GM21786 (cell line): ENCODE results near the gene SLC24A3.

ENCODE experiments used
- ATAC-seq: cut with Tn5 transposase; IDR thresholded peaks from one replicate; pipeline ENCODE4 v1.9.1; 2021; ENCODE audit not compliant: unreplicated experiment

The SLC24A3 gene

DNA sequence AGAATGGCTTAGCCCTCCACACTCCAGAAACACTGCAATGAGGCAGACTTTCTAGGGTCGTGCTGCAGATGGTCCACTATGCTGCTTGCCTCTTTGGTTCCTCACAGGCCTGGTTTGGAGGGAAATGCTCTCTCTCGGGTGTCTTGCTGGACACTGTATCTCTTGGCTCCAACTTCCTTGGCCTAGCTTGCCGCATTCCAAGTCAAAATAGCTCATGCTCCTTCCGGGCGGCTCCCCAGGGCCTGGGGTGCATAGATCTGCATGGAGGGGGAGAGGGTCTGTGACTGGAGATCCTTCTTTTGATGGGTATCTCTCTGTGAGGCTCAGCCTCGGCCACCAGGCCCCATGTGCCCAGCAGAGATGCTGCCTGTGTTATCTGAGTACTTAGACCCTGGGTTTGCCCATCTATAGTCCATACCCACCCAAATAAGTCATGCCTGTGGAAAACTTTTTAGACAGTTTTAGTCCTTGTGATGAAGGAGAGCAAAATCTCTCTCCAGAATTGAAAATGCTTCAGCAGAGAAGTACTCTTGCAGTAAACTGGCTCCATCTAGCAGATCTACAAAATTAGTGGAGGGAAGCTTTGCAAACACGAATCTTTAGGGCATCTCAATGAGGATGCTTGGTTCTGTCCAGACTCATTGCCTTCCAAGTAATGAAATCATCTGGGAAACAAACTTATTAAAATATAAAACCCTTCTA, 281.5 kb downstream of the SLC24A3 start:
- ATAC-seq, result no peak

DNA sequence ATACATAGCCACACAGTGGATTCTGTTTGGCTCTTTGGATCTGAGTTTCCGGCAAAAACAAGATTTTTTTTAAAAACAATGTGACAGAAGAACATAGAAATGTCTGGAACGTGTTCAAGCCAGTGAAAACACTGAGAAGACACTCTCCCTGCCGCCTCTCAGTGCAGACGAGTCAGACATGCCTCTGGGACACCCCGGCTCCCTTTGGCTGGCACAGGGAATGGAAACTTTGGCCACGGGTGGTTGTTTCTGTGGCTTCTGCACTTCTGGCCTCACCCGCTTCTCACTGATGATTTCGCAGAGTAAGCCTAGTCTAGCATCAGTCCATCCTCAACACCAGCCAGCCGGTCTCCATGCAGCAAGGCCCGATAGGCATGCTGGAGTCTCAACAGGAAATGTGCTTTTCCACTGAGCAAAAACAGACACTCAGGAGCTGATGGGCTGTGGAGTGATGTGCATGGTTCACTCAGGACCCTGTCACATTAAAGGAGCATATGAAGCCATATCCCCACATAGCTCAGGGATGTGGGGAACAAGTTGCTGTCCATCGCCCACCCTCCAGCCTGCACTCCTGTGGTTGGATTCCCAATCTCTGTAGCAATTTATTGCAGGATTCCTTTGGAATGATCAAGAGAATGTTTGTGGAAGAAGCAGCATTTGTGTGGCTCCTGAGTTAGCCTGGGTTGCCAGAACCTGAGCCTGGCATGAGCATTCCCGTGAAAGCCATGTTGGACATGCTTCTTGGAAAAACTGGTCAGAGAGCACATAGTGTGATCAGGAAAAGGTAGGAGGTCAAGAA, 283.7 kb downstream of the SLC24A3 start:
- no peak for ATAC-seq

DNA sequence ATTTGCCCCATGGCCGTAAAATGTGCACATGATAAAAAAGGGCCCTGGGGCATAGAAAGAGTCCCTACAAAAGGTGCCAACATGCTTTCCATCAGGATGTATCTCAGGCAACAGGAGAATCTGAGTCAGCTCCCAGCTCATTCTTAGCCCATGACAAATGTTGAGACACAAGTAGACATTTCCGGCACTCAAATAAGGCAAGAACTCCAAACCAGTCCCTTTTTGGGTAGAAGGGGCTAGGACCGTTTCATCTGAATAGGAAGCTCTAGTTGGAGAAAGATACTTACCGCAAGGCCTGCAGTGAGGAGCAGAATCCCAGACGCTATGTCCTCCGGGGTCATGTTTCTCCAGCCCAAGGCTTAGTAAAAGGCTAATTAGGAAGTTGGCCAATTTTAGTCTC, 284.6 kb downstream of the SLC24A3 start:
- ATAC-seq, result no peak

DNA sequence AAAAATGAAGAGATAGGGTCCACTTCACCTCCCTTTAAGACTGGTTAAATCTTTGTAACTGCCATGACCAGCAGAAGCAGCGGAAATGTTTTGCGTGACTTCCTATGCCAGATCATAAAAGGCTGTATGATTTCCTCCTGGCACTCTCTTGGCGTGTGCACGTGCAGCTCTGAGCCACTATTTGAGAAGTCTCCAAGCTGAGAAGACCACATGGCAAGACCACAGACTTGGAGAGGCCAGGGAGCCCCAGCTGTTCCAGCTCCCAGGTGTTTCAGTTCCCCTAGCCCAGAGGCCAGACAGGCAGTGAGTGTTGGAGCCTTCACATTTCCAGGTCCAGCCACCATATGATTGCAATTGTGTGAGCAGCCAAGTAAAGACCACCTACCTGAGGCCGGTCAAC, 286.3 kb downstream of the SLC24A3 start:
- ATAC-seq, result no peak

DNA sequence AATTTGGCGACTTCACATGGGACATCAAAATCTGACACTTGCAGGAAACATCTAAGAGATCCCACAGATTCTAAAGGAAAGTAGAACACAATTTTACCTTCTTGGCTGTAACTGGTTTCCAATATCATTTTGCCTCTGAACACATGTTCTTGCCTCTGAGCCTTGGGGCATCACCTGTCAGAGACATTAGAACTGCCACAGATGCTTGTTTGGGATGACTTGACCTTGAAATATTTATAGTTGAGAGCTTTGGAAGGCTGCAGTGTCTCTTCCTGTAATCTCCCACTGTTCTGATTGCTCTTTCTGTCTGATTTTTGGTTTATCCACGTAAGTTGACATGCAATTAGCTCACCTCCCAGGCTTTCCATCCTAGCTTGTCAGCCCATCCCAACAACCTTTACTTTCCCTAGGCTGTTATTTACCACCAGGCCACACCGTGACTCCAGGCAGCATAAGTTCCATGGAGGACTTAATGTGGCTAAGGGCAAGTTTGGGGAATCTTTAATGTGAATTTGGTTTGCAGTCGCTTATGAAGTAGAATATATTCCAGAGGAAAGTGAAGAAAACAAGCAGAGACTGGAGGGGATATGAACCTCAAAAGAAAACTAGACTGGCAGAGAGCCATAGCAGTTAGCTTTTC, 289.2 kb downstream of the SLC24A3 start:
- no peak for ATAC-seq

DNA sequence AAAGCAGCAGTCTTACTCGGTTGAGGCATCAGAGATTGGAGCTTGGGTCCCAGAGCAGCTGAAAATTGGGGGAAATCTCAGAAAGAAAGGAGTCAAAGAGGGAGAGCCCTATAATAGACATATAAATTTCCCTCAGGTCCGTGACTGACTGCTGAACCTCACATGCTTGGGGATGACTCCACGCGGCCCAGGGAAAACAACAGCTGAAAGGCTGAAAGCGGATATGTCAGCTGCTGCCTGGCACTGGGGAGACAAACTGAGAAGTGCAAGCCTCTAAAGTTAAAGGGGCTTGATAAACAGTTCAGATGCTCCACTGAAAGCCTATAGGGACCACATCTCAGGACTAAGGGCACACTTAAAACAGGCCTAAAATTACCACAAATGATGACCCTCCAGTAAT, 289.7 kb downstream of the SLC24A3 start:
- no peak for ATAC-seq

- ATAC-seq, result no peak
These were observed 291.8 kb downstream of the SLC24A3 start for GRCh38 chr20:19504251-19504650.

DNA sequence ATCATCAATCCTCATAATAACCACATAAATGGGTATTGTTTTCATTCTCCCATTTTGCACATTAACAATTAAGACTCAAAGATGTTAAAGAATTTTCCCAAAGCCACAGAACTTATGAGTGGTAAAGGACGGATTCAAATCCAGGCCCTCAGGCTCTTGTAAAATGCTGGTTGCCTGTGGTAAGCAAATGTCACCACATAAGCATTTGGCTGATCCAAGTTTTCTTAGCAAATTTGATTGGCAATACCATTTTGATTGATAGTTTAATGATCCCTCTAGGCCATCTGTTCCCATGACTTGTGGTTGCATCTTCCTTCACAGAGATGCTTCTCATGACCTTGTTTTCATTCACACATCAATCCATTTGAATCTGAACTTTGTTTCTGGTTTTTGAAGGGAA, 293.6 kb downstream of the SLC24A3 start:
- ATAC-seq, result no peak

- ATAC-seq, result no peak
These were observed 296.0 kb downstream of the SLC24A3 start for GRCh38 chr20:19508449-19508848.

DNA sequence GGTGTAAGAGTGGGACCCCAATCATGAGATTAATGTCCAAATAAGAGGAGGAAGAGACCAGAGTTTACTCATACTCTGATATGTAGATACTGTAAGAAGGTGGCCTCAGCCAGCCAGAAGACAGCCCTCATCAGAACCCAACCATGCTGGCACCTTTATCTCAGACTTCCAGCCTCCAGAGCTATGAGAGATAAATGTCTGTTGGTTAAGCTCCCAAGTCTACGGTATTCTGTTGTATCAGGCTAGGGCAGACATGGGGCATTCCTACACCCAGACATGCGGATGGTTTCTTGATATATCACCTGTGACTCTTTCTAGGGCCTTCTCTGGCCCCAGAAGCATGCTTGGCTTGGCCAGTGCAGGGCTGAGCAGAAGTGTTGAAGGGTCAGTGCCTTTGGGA, 298.2 kb downstream of the SLC24A3 start:
- ATAC-seq, result no peak

- ATAC-seq, result no peak
These were observed 299.5 kb downstream of the SLC24A3 start for GRCh38 chr20:19511931-19512330.

GRCh38 chr20:19512886-19513677, 300.6 kb downstream of the SLC24A3 start:
- ATAC-seq, result no peak

DNA sequence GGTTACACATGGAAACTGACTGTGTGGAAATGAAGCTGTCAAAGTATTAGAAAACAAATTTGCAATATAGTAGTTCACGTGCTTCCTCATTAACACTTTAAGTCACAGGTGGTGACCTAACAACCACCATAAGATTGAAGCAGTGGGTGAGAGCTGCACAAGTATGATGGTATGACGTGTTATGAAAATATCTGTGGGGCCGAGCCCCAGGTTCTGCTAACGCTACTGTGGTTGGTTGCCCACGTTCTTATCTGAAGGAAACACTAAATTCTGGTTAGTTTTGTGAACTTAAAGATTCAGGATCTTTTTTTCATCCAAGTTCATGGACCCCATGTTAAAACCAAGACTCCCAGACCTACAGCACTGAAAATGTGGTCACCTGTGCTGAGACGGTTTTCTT, 302.6 kb downstream of the SLC24A3 start:
- ATAC-seq, result no peak

DNA sequence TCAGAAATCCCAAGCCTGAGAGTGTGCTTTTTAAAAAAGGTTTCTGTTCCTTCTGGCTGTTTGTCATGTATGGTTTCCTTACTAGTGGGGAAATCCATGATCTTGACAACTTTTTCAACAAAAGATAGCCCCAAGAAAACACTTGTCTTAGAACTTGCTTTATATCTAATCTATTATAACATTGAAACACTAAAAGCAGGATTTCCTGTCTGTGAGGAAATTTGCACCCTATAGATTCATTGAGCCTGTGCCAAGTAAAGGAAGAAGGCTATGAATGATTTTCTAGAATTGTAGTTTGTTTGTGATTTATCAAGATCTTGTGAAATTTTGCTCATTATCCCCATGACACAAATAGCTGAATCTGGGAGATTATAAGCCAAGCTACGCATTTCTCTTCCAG, 307.0 kb downstream of the SLC24A3 start:
- ATAC-seq, result no peak

DNA sequence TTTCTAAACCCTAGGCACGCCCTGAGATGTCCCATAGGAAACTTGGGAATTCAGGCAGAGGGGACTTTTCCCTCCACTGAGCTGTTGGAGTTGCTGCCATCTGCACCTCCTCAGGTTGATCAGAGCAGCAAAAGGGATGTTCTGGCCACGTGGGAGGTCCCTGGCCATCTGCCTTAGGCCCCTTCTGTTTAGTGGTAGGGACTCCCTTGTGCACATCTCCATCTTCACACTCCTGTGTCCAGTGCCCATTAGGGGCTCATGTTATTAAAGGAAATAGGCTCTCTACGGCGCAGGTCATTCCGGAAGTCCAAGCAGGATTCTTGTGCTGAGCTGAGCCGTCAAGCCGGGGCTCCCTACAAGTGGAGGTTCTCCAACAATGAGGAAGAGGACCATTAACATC, 307.8 kb downstream of the SLC24A3 start:
- ATAC-seq, result no peak

- no peak for ATAC-seq
These were observed 309.8 kb downstream of the SLC24A3 start for GRCh38 chr20:19522071-19522801.

- no peak for ATAC-seq
These were observed 310.6 kb downstream of the SLC24A3 start for GRCh38 chr20:19522836-19523590.

- ATAC-seq, result no peak
These were observed 312.2 kb downstream of the SLC24A3 start for GRCh38 chr20:19524691-19525090.

DNA sequence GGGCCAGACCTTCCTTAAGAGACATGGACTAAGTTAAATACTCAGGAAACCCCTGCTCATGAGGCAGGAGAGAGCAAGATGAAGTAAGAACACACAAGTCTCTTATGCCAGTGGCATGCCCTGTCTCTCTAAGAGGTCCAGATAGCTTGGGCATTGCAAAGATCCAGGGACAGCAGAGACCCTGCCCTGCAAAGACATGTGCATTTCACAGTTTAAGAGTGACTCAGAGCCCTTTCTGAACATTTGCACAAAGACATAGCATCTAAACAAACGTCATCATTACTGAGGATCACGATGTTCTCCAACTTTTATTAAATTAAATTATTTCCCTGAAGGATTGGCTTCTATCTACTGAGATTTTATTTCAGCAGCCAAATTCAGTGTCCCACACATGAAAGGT, 315.1 kb downstream of the SLC24A3 start:
- no peak for ATAC-seq
